ENCODE results near the gene TRPT1. TPM values are rescaled to one million over a fixed set of nuclear protein-coding genes. Genes with fewer than 3 reads are reported as not detected.

Gene TRPT1
- polyA plus RNA-seq (ENCODE audit: low read depth in 6 of 6) = 10 to 100 TPM; 60.7 to 97.6 (median 86.0) TPM

GRCh38 chr11:64225608-64226506 is at the start of gene TRPT1, which contains the start of gene NUDT22:
TRPT1 (minus strand) TSS chr11:64226186; CDS start chr11:64225860, 326 bp downstream.
NUDT22 (plus strand) TSS chr11:64226274; CDS start chr11:64226653, 379 bp downstream.
- Mint-ChIP-seq H3K4me3 (peak within 1 kb of the TSS; percentile 87 to 96 (median 94)), H3K4me1 (peaks cover 21 to 46% (median 43%) of the 10 kb centered on the region in 3 donors), H3K27me3 (no peaks in the 10 kb centered on the region), H3K36me3 (no peaks in the 10 kb centered on the region), H3K9me3 (no peaks in the 10 kb centered on the region), H3K27ac (peak within 1 kb of the TSS; percentile 91 to 96 (median 92))
- ATAC-seq (ENCODE audit: low read depth in 2 of 2) (peak; percentile 53 to 57), DNase-seq (peak; percentile 92)

- no peaks in the 10 kb centered on the region for H3K27me3 Mint-ChIP-seq
- peaks cover 6 to 18% (median 8%) of the 10 kb centered on the region in 3 donors for H3K4me1 Mint-ChIP-seq
- no peak for ATAC-seq (ENCODE audit: low read depth in 2 of 2)
- H3K4me3 Mint-ChIP-seq = peak overlapping the region in 2 of 8 donors; percentile 37 to 43
- no peak for DNase-seq
- peak overlapping the region in 2 of 6 donors; percentile 12 to 34 for H3K27ac Mint-ChIP-seq
- no peaks in the 10 kb centered on the region for H3K36me3 Mint-ChIP-seq
- H3K9me3 Mint-ChIP-seq = no peaks in the 10 kb centered on the region
Measured at GRCh38 chr11:64275031-64275800, 49.2 kb upstream of the TRPT1 start.

- DNase-seq (peak; percentile 97), ATAC-seq (ENCODE audit: low read depth in 2 of 2) (peak; percentile 68 to 70)
- no peaks in the 10 kb centered on the region for H3K36me3 Mint-ChIP-seq
- peaks cover 18 to 36% (median 24%) of the 10 kb centered on the region in 3 donors for H3K4me1 Mint-ChIP-seq
- peak overlapping the region; percentile 95 to 99 (median 98) for H3K27ac Mint-ChIP-seq
- H3K4me3 Mint-ChIP-seq = peak overlapping the region; percentile 94 to 98 (median 98)
- no peaks in the 10 kb centered on the region for H3K27me3 Mint-ChIP-seq
- no peaks in the 10 kb centered on the region for H3K9me3 Mint-ChIP-seq
Measured at GRCh38 chr11:64269540-64270220, 43.7 kb upstream of the TRPT1 start.

- Mint-ChIP-seq H3K27ac (peak overlapping the region in 5 of 6 donors; percentile 57 to 99 (median 96)), H3K4me1 (peaks cover 18 to 36% (median 24%) of the 10 kb centered on the region in 3 donors), H3K36me3 (no peaks in the 10 kb centered on the region), H3K4me3 (peak overlapping the region; percentile 94 to 98 (median 98)), H3K27me3 (no peaks in the 10 kb centered on the region), H3K9me3 (no peaks in the 10 kb centered on the region)
- DNase-seq = no peak
- ATAC-seq (ENCODE audit: low read depth in 2 of 2) = peak in 1 of 2 donors; percentile 3
Measured at GRCh38 chr11:64268893-64269539, 43.0 kb upstream of the TRPT1 start.

- no peaks in the 10 kb centered on the region for H3K27me3 Mint-ChIP-seq
- no peaks in the 10 kb centered on the region for H3K9me3 Mint-ChIP-seq
- H3K27ac Mint-ChIP-seq = peak overlapping the region; percentile 57 to 99 (median 96)
- peak overlapping the region; percentile 94 to 98 (median 98) for H3K4me3 Mint-ChIP-seq
- H3K36me3 Mint-ChIP-seq = no peaks in the 10 kb centered on the region
- ATAC-seq (ENCODE audit: low read depth in 2 of 2) (no peak), DNase-seq (no peak)
- H3K4me1 Mint-ChIP-seq = peaks cover 18 to 36% (median 24%) of the 10 kb centered on the region in 3 donors
Measured at GRCh38 chr11:64268025-64268892, 42.3 kb upstream of the TRPT1 start.

- DNase-seq (no peak), ATAC-seq (ENCODE audit: low read depth in 2 of 2) (no peak)
- no peaks in the 10 kb centered on the region for H3K9me3 Mint-ChIP-seq
- H3K36me3 Mint-ChIP-seq = no peaks in the 10 kb centered on the region
- H3K4me3 Mint-ChIP-seq = peak overlapping the region in 6 of 8 donors; percentile 39 to 97 (median 66)
- H3K27me3 Mint-ChIP-seq = no peaks in the 10 kb centered on the region
- peak overlapping the region in 1 of 6 donors; percentile 95 for H3K27ac Mint-ChIP-seq
- H3K4me1 Mint-ChIP-seq = peaks cover 22 to 36% (median 24%) of the 10 kb centered on the region in 3 donors
Measured at GRCh38 chr11:64267207-64267945, 41.4 kb upstream of the TRPT1 start.

- Mint-ChIP-seq H3K27ac (peak overlapping the region in 1 of 6 donors; percentile 22), H3K36me3 (no peaks in the 10 kb centered on the region), H3K4me3 (peak overlapping the region in 1 of 8 donors; percentile 68)
Measured at GRCh38 chr11:64266339-64266738, 40.4 kb upstream of the TRPT1 start.

GRCh38 chr11:64265176-64266160 is 39.5 kb upstream of the TRPT1 start:
- Mint-ChIP-seq H3K9me3 (no peaks in the 10 kb centered on the region), H3K4me3 (peak overlapping the region in 1 of 8 donors; percentile 68), H3K27ac (peak overlapping the region in 1 of 6 donors; percentile 36), H3K4me1 (peaks cover 19 to 28% (median 22%) of the 10 kb centered on the region in 3 donors), H3K36me3 (no peaks in the 10 kb centered on the region), H3K27me3 (no peaks in the 10 kb centered on the region)
- ATAC-seq (ENCODE audit: low read depth in 2 of 2) (no peak), DNase-seq (no peak)

More at GRCh38 chr11:64266339-64266738, 40.4 kb upstream of the TRPT1 start:
- no peaks in the 10 kb centered on the region for H3K9me3 Mint-ChIP-seq
- no peak for DNase-seq
- no peak for ATAC-seq (ENCODE audit: low read depth in 2 of 2)
- peaks cover 19 to 29% (median 22%) of the 10 kb centered on the region in 3 donors for H3K4me1 Mint-ChIP-seq
- H3K27me3 Mint-ChIP-seq = no peaks in the 10 kb centered on the region

GRCh38 chr11:64264371-64264852 is 38.4 kb upstream of the TRPT1 start:
- no peak for DNase-seq
- Mint-ChIP-seq H3K4me1 (peaks cover 15 to 23% (median 17%) of the 10 kb centered on the region in 3 donors), H3K27ac (peak overlapping the region in 1 of 6 donors; percentile 59), H3K9me3 (no peaks in the 10 kb centered on the region), H3K27me3 (no peaks in the 10 kb centered on the region), H3K4me3 (no peak overlapping the region), H3K36me3 (peaks cover 0 to 5% of the 10 kb centered on the region in 2 donors)
- no peak for ATAC-seq (ENCODE audit: low read depth in 2 of 2)

GRCh38 chr11:64263947-64264317 is 37.9 kb upstream of the TRPT1 start:
- Mint-ChIP-seq H3K27me3 (no peaks in the 10 kb centered on the region), H3K4me3 (no peak overlapping the region), H3K27ac (no peak overlapping the region), H3K4me1 (peaks cover 13 to 19% (median 13%) of the 10 kb centered on the region in 3 donors), H3K9me3 (no peaks in the 10 kb centered on the region), H3K36me3 (peaks cover 0 to 7% of the 10 kb centered on the region in 2 donors)
- DNase-seq (no peak), ATAC-seq (ENCODE audit: low read depth in 2 of 2) (no peak)
